ENCODE measurements around the gene CPTP. TPM values are rescaled to one million over a fixed set of nuclear protein-coding genes. Genes with fewer than 3 reads are reported as not detected.

The CPTP gene
- total RNA-seq: 10 to 100 TPM; 18.5 to 21.4 TPM

DNA sequence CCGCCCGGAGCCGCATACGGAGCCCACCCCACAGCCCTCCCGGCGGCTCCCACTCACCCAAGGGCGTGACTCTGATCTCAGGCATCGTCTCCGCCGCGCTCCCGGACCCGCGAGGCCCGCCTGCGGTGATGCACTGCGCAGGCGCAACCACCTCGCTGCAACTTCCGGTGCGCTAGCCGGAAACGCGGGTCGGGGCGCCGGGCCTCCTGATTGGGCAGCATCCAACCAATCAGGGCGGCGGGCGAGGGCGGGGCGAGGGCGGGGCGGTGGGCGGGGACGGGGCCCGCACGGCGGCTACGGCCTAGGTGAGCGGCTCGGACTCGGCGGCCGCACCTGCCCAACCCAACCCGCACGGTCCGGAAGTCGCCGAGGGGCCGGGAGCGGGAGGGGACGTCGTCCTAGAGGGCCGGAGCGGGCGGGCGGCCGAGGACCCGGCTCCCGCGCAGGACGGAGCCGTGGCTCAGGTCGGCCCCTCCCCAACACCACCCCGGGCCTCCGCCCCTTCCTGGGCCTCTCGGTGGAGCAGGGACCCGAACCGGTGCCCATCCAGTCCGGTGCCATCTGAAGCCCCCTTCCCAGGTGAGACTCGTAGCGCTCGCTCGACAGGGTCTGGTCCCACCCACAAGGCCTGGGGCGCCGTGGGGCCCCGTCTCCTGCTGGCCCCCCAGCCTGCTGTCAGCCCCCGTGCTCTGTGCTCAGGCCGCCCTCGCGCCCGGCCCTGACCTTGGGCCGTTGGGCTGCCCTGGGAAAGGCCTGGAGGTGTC lies at the start of gene CPTP, which contains the start of gene INTS11:
Gene CPTP (plus strand): TSS at position 279 of the 764 bp plus-strand sequence. CDS start 2,109 bp downstream, outside the sequence.
Gene INTS11 (minus strand): TSS at position 137 of the 764 bp plus-strand sequence. CDS start 52 bp downstream, at position 85.
- DNase-seq (peak; percentile 97), ATAC-seq (peak; percentile 88)
- POLR2A ChIA-PET: interaction anchor here (0.6 kb wide), 1 partner anchor 378 kb away, joined by 3 read pairs; no protein-coding TSS in a partner anchor
- Mint-ChIP-seq H3K27ac (peak within 1 kb of the TSS; percentile 93), H3K9me3 (ENCODE audit: insufficient read depth) (no peaks in the 10 kb centered on the region), H3K36me3 (ENCODE audit: low read depth) (peaks cover 8% of the 10 kb centered on the region), H3K4me1 (ENCODE audit: low read depth) (peaks cover 38% of the 10 kb centered on the region), H3K4me3 (peak within 1 kb of the TSS; percentile 87), H3K27me3 (ENCODE audit: low read depth) (no peaks in the 10 kb centered on the region)
- CTCF ChIA-PET: no interaction called here

DNA sequence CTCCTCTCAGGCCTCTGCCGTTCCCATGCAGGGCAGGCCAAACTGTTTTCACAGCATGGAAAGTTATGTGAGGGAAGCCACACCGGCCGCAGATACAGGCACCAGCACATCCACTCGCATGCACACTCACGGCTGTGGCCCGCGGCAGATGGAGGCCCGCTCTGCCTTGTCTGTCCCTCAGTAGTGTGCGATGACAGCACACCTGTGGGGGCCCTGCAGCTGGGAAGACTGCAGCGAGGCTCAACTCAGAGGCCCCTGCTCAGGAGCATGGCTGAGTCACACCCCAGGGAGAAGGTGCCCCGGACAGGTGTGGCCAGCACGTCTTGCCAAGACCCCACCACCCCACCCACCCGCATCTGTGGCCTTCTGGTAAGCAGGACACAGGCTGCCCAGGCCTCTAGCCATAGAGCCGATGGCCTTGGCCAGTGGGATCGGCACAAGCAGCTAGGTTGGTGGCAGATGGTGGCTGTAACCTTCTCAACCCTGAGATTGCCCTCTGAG lies 49.6 kb upstream of the CPTP start:
- peak overlapping the region; percentile 55 for H3K27ac Mint-ChIP-seq

DNA sequence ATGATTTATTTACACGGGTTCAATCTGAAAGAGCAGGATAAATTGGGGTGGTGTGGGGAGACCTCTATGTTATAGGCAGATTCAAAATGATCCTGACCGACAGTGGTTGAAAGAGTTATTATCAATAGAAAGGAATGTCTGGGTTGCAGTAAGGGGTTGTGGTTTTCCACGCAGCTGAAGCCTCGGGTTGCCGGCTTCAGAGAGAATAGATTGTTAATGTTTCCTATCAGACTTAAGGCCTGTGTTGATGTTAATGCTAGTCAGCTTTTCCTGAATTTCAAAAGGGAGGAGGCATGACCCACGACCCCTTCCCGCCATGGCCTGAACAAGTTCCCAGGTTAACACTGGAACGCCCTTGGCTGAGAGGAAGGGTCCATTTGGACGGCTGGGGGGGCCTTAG lies 48.8 kb upstream of the CPTP start:
- Mint-ChIP-seq H3K36me3 (ENCODE audit: low read depth) (peaks cover 16% of the 10 kb centered on the region), H3K27ac (no peak overlapping the region), H3K9me3 (ENCODE audit: insufficient read depth) (no peaks in the 10 kb centered on the region), H3K27me3 (ENCODE audit: low read depth) (no peaks in the 10 kb centered on the region), H3K4me3 (peak overlapping the region; percentile 46), H3K4me1 (ENCODE audit: low read depth) (peaks cover 26% of the 10 kb centered on the region)
- ATAC-seq (no peak), DNase-seq (no peak)
- ChIA-PET POLR2A (no interaction called here), CTCF (no interaction called here)

More for the DNA sequence above, 49.6 kb upstream of the CPTP start:
- Mint-ChIP-seq H3K27me3 (ENCODE audit: low read depth) (no peaks in the 10 kb centered on the region), H3K4me3 (peak overlapping the region; percentile 63), H3K36me3 (ENCODE audit: low read depth) (peaks cover 25% of the 10 kb centered on the region), H3K4me1 (ENCODE audit: low read depth) (peaks cover 35% of the 10 kb centered on the region), H3K9me3 (ENCODE audit: insufficient read depth) (no peaks in the 10 kb centered on the region)
- DNase-seq (no peak), ATAC-seq (no peak)
- ChIA-PET POLR2A (no interaction called here), CTCF (no interaction called here)

GRCh38 chr1:1278620-1279019 lies 46.0 kb upstream of the CPTP start:
- Mint-ChIP-seq H3K4me3 (no peak overlapping the region), H3K4me1 (ENCODE audit: low read depth) (peaks cover 5% of the 10 kb centered on the region), H3K27me3 (ENCODE audit: low read depth) (no peaks in the 10 kb centered on the region), H3K27ac (no peak overlapping the region), H3K36me3 (ENCODE audit: low read depth) (no peaks in the 10 kb centered on the region), H3K9me3 (ENCODE audit: insufficient read depth) (no peaks in the 10 kb centered on the region)
- no peak for ATAC-seq
- ChIA-PET POLR2A (interaction anchor here (0.6 kb wide), 1 partner anchor 47 kb away, joined by 3 read pairs; no protein-coding TSS in a partner anchor), CTCF (no interaction called here)
- no peak for DNase-seq

DNA sequence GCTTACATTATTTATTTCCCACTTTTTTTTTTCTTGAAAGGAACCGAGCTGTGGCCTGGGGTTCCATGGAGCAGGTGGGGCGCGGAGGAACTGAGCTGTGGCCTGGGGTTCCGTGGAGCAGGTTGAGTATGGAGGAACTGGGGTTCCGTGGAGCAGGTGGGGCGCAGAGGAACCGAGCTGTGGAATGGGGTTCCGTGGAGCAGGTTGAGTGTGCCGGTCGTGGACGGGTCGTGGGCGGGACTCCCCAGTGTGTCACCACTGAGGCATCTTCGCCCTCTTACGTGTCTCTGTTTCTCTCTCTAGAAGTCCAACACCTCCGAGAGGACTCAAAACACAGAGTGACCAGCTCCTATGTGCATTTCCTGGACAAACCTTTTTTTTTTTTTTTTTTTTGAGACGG lies 45.6 kb upstream of the CPTP start:
- CTCF ChIA-PET: no interaction called here
- ATAC-seq (no peak), DNase-seq (no peak)
- POLR2A ChIA-PET: interaction anchor here (0.6 kb wide), 1 partner anchor 47 kb away, joined by 3 read pairs; no protein-coding TSS in a partner anchor
- no peaks in the 10 kb centered on the region for H3K36me3 Mint-ChIP-seq (ENCODE audit: low read depth)
- H3K27me3 Mint-ChIP-seq (ENCODE audit: low read depth): no peaks in the 10 kb centered on the region
- peaks cover 5% of the 10 kb centered on the region for H3K4me1 Mint-ChIP-seq (ENCODE audit: low read depth)
- H3K9me3 Mint-ChIP-seq (ENCODE audit: insufficient read depth): no peaks in the 10 kb centered on the region
- no peak overlapping the region for H3K4me3 Mint-ChIP-seq
- H3K27ac Mint-ChIP-seq: no peak overlapping the region

GRCh38 chr1:1280782-1281481 lies 43.7 kb upstream of the CPTP start:
- no peaks in the 10 kb centered on the region for H3K36me3 Mint-ChIP-seq (ENCODE audit: low read depth)
- CTCF ChIA-PET: no interaction called here
- H3K27me3 Mint-ChIP-seq (ENCODE audit: low read depth): no peaks in the 10 kb centered on the region
- H3K9me3 Mint-ChIP-seq (ENCODE audit: insufficient read depth): no peaks in the 10 kb centered on the region
- H3K4me1 Mint-ChIP-seq (ENCODE audit: low read depth): no peaks in the 10 kb centered on the region
- POLR2A ChIA-PET: no interaction called here
- ATAC-seq (no peak), DNase-seq (no peak)
- H3K27ac Mint-ChIP-seq: no peak overlapping the region
- H3K4me3 Mint-ChIP-seq: no peak overlapping the region

GRCh38 chr1:1281533-1282321 lies 42.9 kb upstream of the CPTP start:
- DNase-seq (no peak), ATAC-seq (no peak)
- no peaks in the 10 kb centered on the region for H3K27me3 Mint-ChIP-seq (ENCODE audit: low read depth)
- ChIA-PET POLR2A (no interaction called here), CTCF (interaction anchor here (0.7 kb wide), 1 partner anchor 97 kb away, joined by 3 read pairs; no protein-coding TSS in a partner anchor)
- no peak overlapping the region for H3K27ac Mint-ChIP-seq
- no peak overlapping the region for H3K4me3 Mint-ChIP-seq
- no peaks in the 10 kb centered on the region for H3K9me3 Mint-ChIP-seq (ENCODE audit: insufficient read depth)
- no peaks in the 10 kb centered on the region for H3K4me1 Mint-ChIP-seq (ENCODE audit: low read depth)
- H3K36me3 Mint-ChIP-seq (ENCODE audit: low read depth): no peaks in the 10 kb centered on the region

DNA sequence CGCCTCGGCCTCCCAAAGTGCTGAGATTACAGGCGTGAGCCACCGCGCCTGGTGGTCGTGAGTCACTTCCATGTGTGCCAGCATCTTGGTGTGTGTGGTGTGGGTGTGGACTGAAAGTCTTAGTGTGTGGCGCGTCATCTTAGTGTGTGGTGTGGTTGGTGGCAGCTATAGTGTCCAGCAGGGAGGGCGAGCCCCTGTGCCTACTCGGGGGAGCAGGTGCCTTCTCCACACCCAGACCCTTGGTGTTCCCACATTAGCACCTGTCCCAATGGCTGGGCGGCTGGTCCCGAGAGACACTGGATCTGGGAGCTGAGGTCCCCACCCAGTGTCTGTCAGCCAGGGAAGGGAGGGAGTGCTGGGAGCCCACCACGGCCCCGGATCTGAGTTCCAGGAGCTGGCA lies 41.6 kb upstream of the CPTP start:
- POLR2A ChIA-PET: no interaction called here
- CTCF ChIA-PET: no interaction called here
- H3K27me3 Mint-ChIP-seq (ENCODE audit: low read depth): no peaks in the 10 kb centered on the region
- ATAC-seq: no peak
- no peaks in the 10 kb centered on the region for H3K36me3 Mint-ChIP-seq (ENCODE audit: low read depth)
- no peaks in the 10 kb centered on the region for H3K9me3 Mint-ChIP-seq (ENCODE audit: insufficient read depth)
- no peak overlapping the region for H3K4me3 Mint-ChIP-seq
- no peak overlapping the region for H3K27ac Mint-ChIP-seq
- H3K4me1 Mint-ChIP-seq (ENCODE audit: low read depth): no peaks in the 10 kb centered on the region
- DNase-seq: no peak

DNA sequence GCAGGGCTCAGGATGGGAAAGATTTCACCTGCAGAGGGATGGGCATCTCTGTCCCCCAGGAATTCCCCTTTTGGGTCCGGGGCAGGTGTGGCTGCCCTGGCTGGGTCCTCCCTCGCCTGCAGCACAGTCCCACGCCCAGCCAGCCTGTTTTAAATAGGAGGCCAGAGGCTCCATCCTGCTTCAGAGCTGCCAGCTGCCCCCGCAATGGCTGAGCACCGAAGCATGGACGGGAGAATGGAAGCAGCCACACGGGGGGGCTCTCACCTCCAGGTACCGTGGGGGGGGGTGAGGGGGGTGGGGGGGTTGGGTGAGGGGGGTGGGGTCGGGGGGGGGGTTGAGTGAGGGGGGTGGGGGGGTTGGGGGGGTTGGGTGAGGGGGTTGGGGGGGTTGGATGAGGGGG lies 40.8 kb upstream of the CPTP start:
- Mint-ChIP-seq H3K9me3 (ENCODE audit: insufficient read depth) (no peaks in the 10 kb centered on the region), H3K4me3 (no peak overlapping the region), H3K27me3 (ENCODE audit: low read depth) (no peaks in the 10 kb centered on the region), H3K4me1 (ENCODE audit: low read depth) (no peaks in the 10 kb centered on the region), H3K27ac (no peak overlapping the region), H3K36me3 (ENCODE audit: low read depth) (no peaks in the 10 kb centered on the region)
- ATAC-seq (no peak), DNase-seq (no peak)
- CTCF ChIA-PET: no interaction called here
- POLR2A ChIA-PET: no interaction called here

GRCh38 chr1:1284221-1285101 lies 40.1 kb upstream of the CPTP start:
- no peaks in the 10 kb centered on the region for H3K9me3 Mint-ChIP-seq (ENCODE audit: insufficient read depth)
- ChIA-PET CTCF (no interaction called here), POLR2A (no interaction called here)
- no peaks in the 10 kb centered on the region for H3K4me1 Mint-ChIP-seq (ENCODE audit: low read depth)
- H3K27me3 Mint-ChIP-seq (ENCODE audit: low read depth): no peaks in the 10 kb centered on the region
- no peaks in the 10 kb centered on the region for H3K36me3 Mint-ChIP-seq (ENCODE audit: low read depth)
- ATAC-seq: no peak
- no peak overlapping the region for H3K27ac Mint-ChIP-seq
- no peak for DNase-seq
- no peak overlapping the region for H3K4me3 Mint-ChIP-seq

DNA sequence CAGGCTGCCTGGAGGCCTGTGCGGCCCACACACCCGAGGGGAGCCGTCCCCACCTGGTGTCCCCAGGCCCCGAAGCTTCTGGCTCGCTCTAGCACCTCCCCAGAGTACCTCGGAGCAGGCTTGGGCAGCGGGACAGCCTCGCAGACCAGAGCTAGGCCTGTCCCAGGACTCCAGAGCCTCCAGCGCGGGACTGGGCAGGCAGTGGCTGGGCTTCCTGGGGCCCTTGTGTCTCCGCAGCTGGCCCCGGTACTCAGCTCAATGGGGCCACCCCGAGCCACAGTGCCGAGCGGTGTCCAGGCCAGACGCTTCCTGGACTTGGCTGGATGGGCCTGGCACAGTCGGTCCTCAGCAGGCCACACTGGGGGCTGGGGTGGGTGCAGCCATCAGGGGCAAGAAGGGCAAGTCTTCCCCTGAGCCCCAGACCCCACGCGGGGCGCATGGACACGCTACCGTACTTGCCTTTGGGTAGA lies 39.5 kb upstream of the CPTP start:
- Mint-ChIP-seq H3K9me3 (ENCODE audit: insufficient read depth) (no peaks in the 10 kb centered on the region), H3K36me3 (ENCODE audit: low read depth) (no peaks in the 10 kb centered on the region), H3K27me3 (ENCODE audit: low read depth) (no peaks in the 10 kb centered on the region), H3K4me1 (ENCODE audit: low read depth) (no peaks in the 10 kb centered on the region), H3K4me3 (no peak overlapping the region), H3K27ac (no peak overlapping the region)
- ATAC-seq (no peak), DNase-seq (no peak)
- CTCF ChIA-PET: no interaction called here
- POLR2A ChIA-PET: interaction anchor here (1.3 kb wide), 1 partner anchor 20 kb away, joined by 3 read pairs; no protein-coding TSS in a partner anchor

Data from activated CD8-positive, alpha-beta T cell treated with anti-CD3 and anti-CD28 coated beads, Interleukin-2, amount 10 ng/mL, durations not matched to agents 7 days and 5 days (primary cell).